C1 segment of cervical spinal cord (tissue), 14 donors: Measurements from ENCODE around the gene CNFN.

Experiments used
- DNase-seq, 14 donors: peaks; one replicate each; lab custom pipeline; 2025; lab: John Stamatoyannopoulos, UW

The CNFN gene

GRCh38 chr19:42389899-42390298 lies at the start of gene CNFN:
Gene CNFN, minus strand, starts transcription at chr19:42390297. Its CDS starts 1,260 bp downstream, at chr19:42389037.
- no peak for DNase-seq

GRCh38 chr19:42436006-42436405 lies 45.9 kb upstream of the CNFN start:
- no peak for DNase-seq

- DNase-seq = no peak
These were observed 45.2 kb upstream of the CNFN start for GRCh38 chr19:42435316-42435715.

- peak in 11 of 14 donors; percentile 23 to 78 (median 62) for DNase-seq
These were observed 43.6 kb upstream of the CNFN start for GRCh38 chr19:42433503-42434260.

- no peak for DNase-seq
These were observed 41.4 kb upstream of the CNFN start for GRCh38 chr19:42431486-42431885.

- DNase-seq = no peak
These were observed 38.6 kb upstream of the CNFN start for GRCh38 chr19:42428676-42429075.

GRCh38 chr19:42427313-42427712 lies 37.2 kb upstream of the CNFN start, which contains the start of gene LIPE:
Gene LIPE, minus strand, starts transcription at chr19:42427388. Its CDS starts 239 bp downstream, at chr19:42427149.
- no peak for DNase-seq

GRCh38 chr19:42426643-42427042 lies 36.5 kb upstream of the CNFN start:
- no peak for DNase-seq

- DNase-seq = no peak
These were observed 34.6 kb upstream of the CNFN start for GRCh38 chr19:42424712-42425131.

- DNase-seq = no peak
These were observed 34.2 kb upstream of the CNFN start for GRCh38 chr19:42424345-42424707.

- DNase-seq = peak; percentile 36 to 91 (median 84)
These were observed 33.6 kb upstream of the CNFN start for GRCh38 chr19:42423462-42424344.

GRCh38 chr19:42422901-42423461 lies 32.9 kb upstream of the CNFN start:
- peak in 7 of 14 donors; percentile 74 to 88 (median 76) for DNase-seq

GRCh38 chr19:42422092-42422900 lies 32.2 kb upstream of the CNFN start:
- no peak for DNase-seq

GRCh38 chr19:42421591-42422031 lies 31.5 kb upstream of the CNFN start:
- no peak for DNase-seq

- no peak for DNase-seq
These were observed 31.0 kb upstream of the CNFN start for GRCh38 chr19:42421101-42421500.

GRCh38 chr19:42420055-42420544 lies 30.0 kb upstream of the CNFN start:
- DNase-seq = peak in 1 of 14 donors; percentile 23

- no peak for DNase-seq
These were observed 29.2 kb upstream of the CNFN start for GRCh38 chr19:42419309-42419708.

- DNase-seq = peak in 12 of 14 donors; percentile 45 to 90 (median 74)
These were observed 22.6 kb upstream of the CNFN start for GRCh38 chr19:42412661-42413076.

GRCh38 chr19:42412227-42412626 lies 22.1 kb upstream of the CNFN start:
- peak in 12 of 14 donors; percentile 45 to 90 (median 72) for DNase-seq

- DNase-seq = no peak
These were observed 21.6 kb upstream of the CNFN start for GRCh38 chr19:42411581-42412178.

GRCh38 chr19:42410371-42410770 lies 20.3 kb upstream of the CNFN start:
- no peak for DNase-seq
